ENCODE data around the gene EYA2.
"Not testable (repeated sequence)": the region's sequence is repeated elsewhere in the genome, so short reads cannot be mapped to it uniquely, and the experiment has no call there.

Gene EYA2

GRCh38 chr20:46894971-46895905 is 595 bp downstream of the EYA2 start:
- DNase-seq (ENCODE audit: low read depth in 2 of 2), result no peak

GRCh38 chr20:46895906-46896242 is 1.2 kb downstream of the EYA2 start:
- DNase-seq (ENCODE audit: low read depth in 2 of 2), result no peak

GRCh38 chr20:46897328-46897880 is 2.8 kb downstream of the EYA2 start:
- no peak for DNase-seq (ENCODE audit: low read depth in 2 of 2)

GRCh38 chr20:46898423-46898822 is 3.8 kb downstream of the EYA2 start:
- no peak for DNase-seq (ENCODE audit: low read depth in 2 of 2)

- DNase-seq (ENCODE audit: low read depth in 2 of 2), result no peak
Observed at GRCh38 chr20:46899621-46900020, 5.0 kb downstream of the EYA2 start.

- DNase-seq (ENCODE audit: low read depth in 2 of 2), result no peak
Observed at GRCh38 chr20:46900086-46900485, 5.4 kb downstream of the EYA2 start.

GRCh38 chr20:46900826-46901225 is 6.2 kb downstream of the EYA2 start:
- no peak for DNase-seq (ENCODE audit: low read depth in 2 of 2)

GRCh38 chr20:46901638-46902037 is 7.0 kb downstream of the EYA2 start:
- no peak for DNase-seq (ENCODE audit: low read depth in 2 of 2)

GRCh38 chr20:46903256-46903655 is 8.6 kb downstream of the EYA2 start:
- DNase-seq (ENCODE audit: low read depth in 2 of 2), result no peak

GRCh38 chr20:46903937-46904336 is 9.3 kb downstream of the EYA2 start:
- no peak for DNase-seq (ENCODE audit: low read depth in 2 of 2)

- no peak for DNase-seq (ENCODE audit: low read depth in 2 of 2)
Observed at GRCh38 chr20:46905364-46906125, 10.9 kb downstream of the EYA2 start.

- no peak for DNase-seq (ENCODE audit: low read depth in 2 of 2)
Observed at GRCh38 chr20:46913329-46914044, 18.8 kb downstream of the EYA2 start.

GRCh38 chr20:46914789-46915379 is 20.2 kb downstream of the EYA2 start:
- DNase-seq (ENCODE audit: low read depth in 2 of 2), result no peak

- no peak for DNase-seq (ENCODE audit: low read depth in 2 of 2)
Observed at GRCh38 chr20:46915575-46916257, 21.1 kb downstream of the EYA2 start.

- DNase-seq (ENCODE audit: low read depth in 2 of 2), result no peak
Observed at GRCh38 chr20:46916258-46916603, 21.6 kb downstream of the EYA2 start.

- no peak for DNase-seq (ENCODE audit: low read depth in 2 of 2)
Observed at GRCh38 chr20:46917155-46917554, 22.5 kb downstream of the EYA2 start.

- DNase-seq (ENCODE audit: low read depth in 2 of 2), result no peak
Observed at GRCh38 chr20:46920114-46920513, 25.5 kb downstream of the EYA2 start.

- DNase-seq (ENCODE audit: low read depth in 2 of 2), result not testable (repeated sequence)
Observed at GRCh38 chr20:46922841-46923240, 28.2 kb downstream of the EYA2 start.

GRCh38 chr20:46923550-46923949 is 28.9 kb downstream of the EYA2 start:
- DNase-seq (ENCODE audit: low read depth in 2 of 2), result no peak

- DNase-seq (ENCODE audit: low read depth in 2 of 2), result no peak
Observed at GRCh38 chr20:46928580-46929132, 34.0 kb downstream of the EYA2 start.

GRCh38 chr20:46929902-46930301 is 35.3 kb downstream of the EYA2 start:
- no peak for DNase-seq (ENCODE audit: low read depth in 2 of 2)

Data from stimulated activated CD8-positive, alpha-beta memory T cell treated with anti-CD3 and anti-CD28 coated beads, Interleukin-15, amount 100 ng/mL, for 4 hours (primary cell).